SK-N-MC (cell line): ENCODE data around the gene ERCC3.

ENCODE experiments used
- EZH2 ChIP-seq: fragments of 200-600 bp; sonication (generic); IDR thresholded peaks from one replicate; pipeline ENCODE4 v1.6.1; 2017; ENCODE audit warnings: antibody characterized with exemption
- POLR2AphosphoS5 ChIP-seq: IDR thresholded peaks from 2 replicates; pipeline ENCODE4 v1.6.1; 2012; ENCODE audit warnings: mild to moderate bottlenecking, low read depth, low read length, borderline replicate concordance

- TF ChIP-seq EZH2 (no peak), POLR2AphosphoS5 (no peak)
Observed at GRCh38 chr2:127280693-127281092, 13.3 kb downstream of the ERCC3 start.
